Transverse colon (tissue), 4 donors: ENCODE results near the gene PLIN4. TPM values are rescaled to one million over a fixed set of nuclear protein-coding genes. Genes with fewer than 3 reads are reported as not detected.
A peak's percentile ranks its signal among the peaks of the same experiment; 100 is the strongest.

Source experiments
- DNase-seq: peaks from one replicate; pipeline ENCODE4 v3.0.0-alpha.2; 2019
- H3K27ac ChIP-seq, 4 donors: fragments of 200-600 bp; sonication (generic); 2 replicates each; pipeline ENCODE4 v1.5.1; 2016 to 2018; ENCODE audit warnings: inconsistent platforms in 4 of 4
- H3K27me3 ChIP-seq: fragments of 200-600 bp; sonication (generic); 2 replicates; pipeline ENCODE4 v1.5.1; 2017; ENCODE audit warnings: inconsistent platforms
- H3K36me3 ChIP-seq, 4 donors: fragments of 200-600 bp; sonication (generic); 2 replicates each; pipeline ENCODE4 v1.5.1; 2017 to 2019; ENCODE audit warnings: inconsistent platforms in 4 of 4
- H3K4me1 ChIP-seq, 4 donors: fragments of 200-600 bp; sonication (generic); 2 replicates each; pipeline ENCODE4 v1.5.1; 2017 to 2020; ENCODE audit warnings: inconsistent platforms in 4 of 4
- H3K4me3 ChIP-seq, 4 donors: fragments of 200-600 bp; sonication (generic); 1 replicate in 1 of 4; 2 replicates in 3 of 4; pipeline versions ENCODE4 v1.5.1 to v1.6.1; 2017 to 2019; ENCODE audit warnings: inconsistent platforms in 4 of 4
- H3K9me3 ChIP-seq, 2 donors: fragments of 200-600 bp; sonication (generic); 2 replicates each; pipeline ENCODE4 v1.5.1; 2017 to 2019; ENCODE audit warnings: inconsistent platforms in 2 of 2
- EP300 ChIP-seq: sonication (generic); formaldehyde crosslinking; IDR thresholded peaks from one replicate; pipeline ENCODE4 v1.6.1; 2017; ENCODE audit warnings: antibody characterized with exemption, low read depth
- POLR2A ChIP-seq: fragments of 450-650 bp; IDR thresholded peaks from one replicate; pipeline ENCODE4 v1.6.1; 2016; ENCODE audit warnings: antibody characterized with exemption, mild to moderate bottlenecking, moderate library complexity
- POLR2AphosphoS5 ChIP-seq, 3 donors: sonication (generic); formaldehyde crosslinking; IDR thresholded peaks; one replicate each; pipeline ENCODE4 v1.6.1; 2016; ENCODE audit warnings: antibody characterized with exemption in 3 of 3
- WGBS, 2 donors: methylation state at CpG; one replicate each; pipeline ENCODE4 v1.1.5; 2018; ENCODE audit warnings: low coverage in 1 of 2; 5-methylcytosine and 5-hydroxymethylcytosine counted together
- in situ Hi-C, 4 donors: fragments of 200-750 bp; cut with MboI; loops; one replicate each; pipeline versions ENCODE4 v1.15.0 to v1.15.1; 2017; ENCODE audit warnings: low sequenced_read_pairs in 3 of 4, low pct_ligation_motif_present in 1 of 4, low pct_unique_long_range_greater_than_20kb in 1 of 4
- intact Hi-C: fragments of 100-400 bp; cut with DNase I; formaldehyde crosslinking; loops from one replicate; pipeline ENCODE4 v1.15.1; 2023; ENCODE audit warnings: low total_unique reads
- total RNA-seq, 4 donors: library from RNA; depleted of rRNA; stranded (reverse); fragments of >200 nt; gene quantifications; one replicate each; pipeline ENCODE4 v1.1.0, GENCODE V29; 2016
- TF ChIP-seq, protein P1 (sequence below), 5 experiments: fragments of 200-600 bp in 3 of 5; fragments of 450-650 bp in 2 of 5; sonication (generic) in 3 of 5; IDR thresholded peaks; 1 replicate in 2 of 5; 2 replicates in 3 of 5; pipeline ENCODE4 v1.5.1; 2016 to 2017; ENCODE audit warnings: antibody characterized with exemption in 5 of 5, inconsistent platforms in 3 of 5, mild to moderate bottlenecking in 2 of 5, moderate library complexity in 1 of 5

PLIN4 gene
- total RNA-seq, 4 donors from 2014 or later: 8.9 to 33.7 (median 22.2) TPM

DNA sequence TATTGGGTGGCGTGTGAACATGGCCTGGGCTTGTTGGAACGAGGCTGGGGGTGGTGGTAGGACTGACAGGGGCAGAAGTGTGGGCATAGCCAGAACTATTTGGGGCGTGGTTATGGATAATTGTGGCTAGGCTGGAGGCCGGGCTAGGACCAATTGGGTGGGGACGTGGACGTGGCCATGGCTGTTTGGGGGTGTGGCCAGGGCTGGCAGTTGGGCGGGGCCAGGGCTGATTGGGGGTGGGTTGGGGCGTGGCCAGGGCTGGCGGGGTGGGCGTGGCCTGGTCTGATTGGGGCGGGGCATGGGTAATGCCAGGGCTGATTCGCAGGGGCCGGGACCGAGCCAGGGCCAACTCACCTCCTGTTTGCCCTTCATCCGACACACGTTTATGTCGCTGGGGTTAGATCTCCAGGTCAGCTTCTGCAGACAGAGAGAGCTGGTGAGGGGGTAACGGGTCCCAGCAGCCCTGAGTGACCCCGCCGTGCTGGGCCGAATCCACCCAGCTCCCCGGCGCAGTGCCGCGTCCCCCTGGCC is 38.4 kb upstream of the PLIN4 start:
- intact Hi-C loops: loop anchor here (5.0 kb wide), 1 partner anchor 81 kb away; the partner anchor contains the start of gene TNFAIP8L1
- DNase-seq: peak; percentile 49
- peaks cover 0 to 9% (median 2%) of the 10 kb centered on the region in 4 donors for H3K4me1 ChIP-seq
- in situ Hi-C loops: no loop called here
- H3K36me3 ChIP-seq: no peaks in the 10 kb centered on the region
- no peak overlapping the region for H3K4me3 ChIP-seq
- H3K27ac ChIP-seq: no peak overlapping the region
- TF ChIP-seq POLR2A (no peak), EP300 (no peak), POLR2AphosphoS5 (IDR thresholded peaks at IDR 0.05) (no peak)
- TF ChIP-seq, protein P1, sequence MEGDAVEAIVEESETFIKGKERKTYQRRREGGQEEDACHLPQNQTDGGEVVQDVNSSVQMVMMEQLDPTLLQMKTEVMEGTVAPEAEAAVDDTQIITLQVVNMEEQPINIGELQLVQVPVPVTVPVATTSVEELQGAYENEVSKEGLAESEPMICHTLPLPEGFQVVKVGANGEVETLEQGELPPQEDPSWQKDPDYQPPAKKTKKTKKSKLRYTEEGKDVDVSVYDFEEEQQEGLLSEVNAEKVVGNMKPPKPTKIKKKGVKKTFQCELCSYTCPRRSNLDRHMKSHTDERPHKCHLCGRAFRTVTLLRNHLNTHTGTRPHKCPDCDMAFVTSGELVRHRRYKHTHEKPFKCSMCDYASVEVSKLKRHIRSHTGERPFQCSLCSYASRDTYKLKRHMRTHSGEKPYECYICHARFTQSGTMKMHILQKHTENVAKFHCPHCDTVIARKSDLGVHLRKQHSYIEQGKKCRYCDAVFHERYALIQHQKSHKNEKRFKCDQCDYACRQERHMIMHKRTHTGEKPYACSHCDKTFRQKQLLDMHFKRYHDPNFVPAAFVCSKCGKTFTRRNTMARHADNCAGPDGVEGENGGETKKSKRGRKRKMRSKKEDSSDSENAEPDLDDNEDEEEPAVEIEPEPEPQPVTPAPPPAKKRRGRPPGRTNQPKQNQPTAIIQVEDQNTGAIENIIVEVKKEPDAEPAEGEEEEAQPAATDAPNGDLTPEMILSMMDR (IDR thresholded peaks at IDR 0.05): no peak
- 39 to 71% methylated on average over 12 to 16 of the region's 25 CpGs for WGBS, 2 donors
- H3K9me3 ChIP-seq: no peaks in the 10 kb centered on the region
- peaks cover 4% of the 10 kb centered on the region for H3K27me3 ChIP-seq

DNA sequence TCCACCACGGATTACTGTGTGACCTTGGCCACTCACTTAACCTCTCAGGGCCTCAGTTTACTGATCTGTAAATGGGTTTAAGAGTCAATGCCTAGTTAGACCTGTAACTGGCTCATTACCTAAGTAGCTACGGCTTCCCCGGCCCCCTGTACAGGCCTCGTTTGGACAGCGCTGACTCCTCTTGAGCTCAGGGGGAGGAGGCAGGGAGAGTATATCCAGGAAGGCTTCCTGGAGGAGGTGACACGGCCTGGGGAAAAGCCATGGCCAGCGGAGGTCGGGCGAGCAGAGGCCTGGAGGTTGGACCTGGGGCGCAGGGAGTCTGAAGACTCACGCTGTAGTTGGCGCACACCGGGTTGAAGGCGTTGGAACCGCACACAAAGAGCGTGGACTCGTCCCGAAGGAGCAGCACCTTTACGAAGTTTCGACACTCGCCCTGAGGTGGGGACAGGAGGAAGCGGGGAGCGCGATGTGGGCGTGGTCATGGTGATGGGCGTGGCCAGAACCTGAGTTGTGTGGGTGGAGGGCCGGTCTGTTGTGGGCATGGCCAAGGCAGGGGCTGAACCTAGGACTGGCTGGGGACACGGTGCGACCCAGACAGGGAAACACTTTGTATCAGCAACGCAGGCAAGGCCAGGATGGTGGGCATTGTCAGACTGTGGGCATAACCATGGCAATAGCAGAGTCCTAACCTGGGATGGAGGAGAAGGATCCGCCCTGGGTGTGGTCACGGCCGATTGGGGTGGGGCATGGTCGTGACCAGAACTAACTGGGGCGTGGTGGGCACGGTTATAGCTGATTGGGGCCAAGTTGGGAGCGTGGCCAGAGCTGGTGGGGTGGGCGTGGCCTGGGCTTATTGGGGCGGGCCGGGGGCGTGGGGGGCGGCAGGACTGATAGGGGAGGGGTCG is 37.6 kb upstream of the PLIN4 start:
- WGBS, 2 donors: 60% methylated on average over 42 of the region's 43 CpGs; no CpG with 5 or more reads in 1 of the 2 donors
- intact Hi-C loops: loop anchor here (5.0 kb wide), 1 partner anchor 81 kb away; the partner anchor contains the start of gene TNFAIP8L1

GRCh38 chr19:4554717-4555116 is 36.4 kb upstream of the PLIN4 start:
- H3K36me3 ChIP-seq: no peaks in the 10 kb centered on the region
- peaks cover 8% of the 10 kb centered on the region for H3K27me3 ChIP-seq
- 72% methylated on average over 7 of the region's 7 CpGs; no CpG with 5 or more reads in 1 of the 2 donors for WGBS, 2 donors
- TF ChIP-seq, protein P1 (IDR thresholded peaks at IDR 0.05): no peak
- peaks cover 0 to 9% (median 2%) of the 10 kb centered on the region in 4 donors for H3K4me1 ChIP-seq
- no peak for DNase-seq
- in situ Hi-C loops: no loop called here
- no peaks in the 10 kb centered on the region for H3K9me3 ChIP-seq
- H3K4me3 ChIP-seq: no peak overlapping the region
- intact Hi-C loops: loop anchor here (5.0 kb wide), 1 partner anchor 83 kb away; the partner anchor contains the start of gene TNFAIP8L1
- H3K27ac ChIP-seq: no peak overlapping the region

More for the DNA sequence above, 37.6 kb upstream of the PLIN4 start:
- Histone ChIP-seq H3K4me3 (no peak overlapping the region), H3K36me3 (no peaks in the 10 kb centered on the region), H3K9me3 (no peaks in the 10 kb centered on the region), H3K27me3 (peaks cover 4% of the 10 kb centered on the region), H3K27ac (no peak overlapping the region), H3K4me1 (peaks cover 0 to 9% (median 2%) of the 10 kb centered on the region in 4 donors)
- in situ Hi-C loops: no loop called here
- peak; percentile 46 for DNase-seq
- TF ChIP-seq, protein P1 (IDR thresholded peaks at IDR 0.05): no peak
- no peak for TF ChIP-seq POLR2AphosphoS5 (IDR thresholded peaks at IDR 0.05)
- TF ChIP-seq POLR2A: no peak
- TF ChIP-seq EP300: no peak

DNA sequence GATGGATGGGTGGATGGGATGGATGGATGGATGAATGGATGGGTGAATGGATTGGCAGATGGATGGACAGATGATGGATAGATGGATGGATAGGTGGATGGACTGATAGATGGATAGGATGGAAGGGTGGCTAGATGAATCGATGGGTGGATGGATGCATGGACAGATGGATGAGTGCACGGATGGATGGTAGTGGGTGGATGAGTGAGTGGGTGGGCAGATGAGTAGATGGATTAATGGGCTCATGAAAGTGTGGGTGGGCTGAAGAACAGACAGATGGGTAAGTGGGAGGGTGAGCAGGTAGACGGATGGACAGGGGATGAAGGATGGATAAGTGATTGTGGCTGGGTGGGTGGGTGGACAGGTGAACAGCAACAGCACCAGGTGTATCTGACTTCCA is 35.5 kb upstream of the PLIN4 start:
- H3K27me3 ChIP-seq: peaks cover 8% of the 10 kb centered on the region
- no peak for TF ChIP-seq EP300
- TF ChIP-seq POLR2AphosphoS5 (IDR thresholded peaks at IDR 0.05): no peak
- no peak for TF ChIP-seq POLR2A
- TF ChIP-seq, protein P1 (IDR thresholded peaks at IDR 0.05): no peak
- intact Hi-C loops: no loop called here

More for the DNA sequence above, 35.5 kb upstream of the PLIN4 start:
- H3K36me3 ChIP-seq: no peaks in the 10 kb centered on the region
- 63 to 80% methylated on average over 3 of the region's 3 CpGs for WGBS, 2 donors
- no peaks in the 10 kb centered on the region for H3K9me3 ChIP-seq
- H3K4me3 ChIP-seq: no peak overlapping the region
- peaks cover 0 to 9% (median 2%) of the 10 kb centered on the region in 4 donors for H3K4me1 ChIP-seq
- in situ Hi-C loops: no loop called here
- H3K27ac ChIP-seq: no peak overlapping the region
- no peak for DNase-seq
